NK-92 treated with Interleukin-12 subunit alpha and Interleukin-12 subunit beta, amount 100 ng/mL, for 24 hours (cell line): ENCODE data around the gene AGRN.
"Not testable (repeated sequence)": the region's sequence is repeated elsewhere in the genome, so short reads cannot be mapped to it uniquely, and the experiment has no call there.

Experiments used
- DNase-seq: peaks from one replicate; lab custom pipeline; 2025; lab: John Stamatoyannopoulos, UW

AGRN gene

GRCh38 chr1:1020000-1020404 is at the start of gene AGRN:
TSS of gene AGRN (plus strand) at chr1:1020120. CDS start at chr1:1020173, 53 bp downstream.
- DNase-seq, result no peak

GRCh38 chr1:970242-970972 is 49.5 kb upstream of the AGRN start:
- DNase-seq, result no peak

GRCh38 chr1:970973-971730 is 48.8 kb upstream of the AGRN start:
- DNase-seq, result no peak

- no peak for DNase-seq
Observed at GRCh38 chr1:971751-972506, 48.0 kb upstream of the AGRN start.

GRCh38 chr1:972726-973458 is 47.0 kb upstream of the AGRN start:
- DNase-seq, result no peak

GRCh38 chr1:973459-974292 is 46.2 kb upstream of the AGRN start:
- DNase-seq, result no peak

GRCh38 chr1:974293-974640 is 45.7 kb upstream of the AGRN start:
- DNase-seq, result no peak

GRCh38 chr1:974687-975328 is 45.1 kb upstream of the AGRN start:
- no peak for DNase-seq

- no peak for DNase-seq
Observed at GRCh38 chr1:975365-975764, 44.6 kb upstream of the AGRN start.

- DNase-seq, result no peak
Observed at GRCh38 chr1:975896-976683, 43.8 kb upstream of the AGRN start.

- DNase-seq, result not testable (repeated sequence)
Observed at GRCh38 chr1:976791-977190, 43.1 kb upstream of the AGRN start.

GRCh38 chr1:978069-978834 is 41.7 kb upstream of the AGRN start:
- no peak for DNase-seq

GRCh38 chr1:978835-979743 is 40.8 kb upstream of the AGRN start:
- no peak for DNase-seq

GRCh38 chr1:979744-980072 is 40.2 kb upstream of the AGRN start:
- DNase-seq, result no peak

GRCh38 chr1:980137-980571 is 39.8 kb upstream of the AGRN start:
- no peak for DNase-seq

GRCh38 chr1:980602-981395 is 39.1 kb upstream of the AGRN start:
- DNase-seq, result no peak

- no peak for DNase-seq
Observed at GRCh38 chr1:981491-981954, 38.4 kb upstream of the AGRN start.
